ENCODE data around the gene LHFPL5. TPM values are rescaled to one million over a fixed set of nuclear protein-coding genes. Genes with fewer than 3 reads are reported as not detected.
A peak's percentile ranks its signal among the peaks of the same experiment; 100 is the strongest.

Gene LHFPL5
- total and polyA plus RNA-seq, 2 of the 8 experiments (the other 6 are each of a cell fraction or from before 2014, with no cell fraction given) = 0.03 TPM; not detected in 1

GRCh38 chr6:35801148-35801547, 4.0 kb upstream of the LHFPL5 start:
- Histone ChIP-seq H3K27ac (ENCODE audit: low read depth, low read length) (no peak overlapping the region), H3K23ac (ENCODE audit: insufficient read length) (no peak overlapping the region), H2AFZ (ENCODE audit: low read length) (no peak overlapping the region), H3K79me2 (ENCODE audit: control insufficient read depth in 1 of 2, insufficient read depth in 2 of 2, low read length in 2 of 2) (no peaks in the 10 kb centered on the region), H3K56ac (replicated peaks; ENCODE audit: insufficient read length, low read depth, low read length) (no peak overlapping the region), H3K4ac (replicated peaks; ENCODE audit: insufficient read length, low read depth, low read length) (no peak overlapping the region), H3K4me1 (replicated peaks in 1 of 4; ENCODE audit: control insufficient read depth in 3 of 4, insufficient read depth in 4 of 4, low read length in 3 of 4) (peaks cover 0 to 12% (median 7%) of the 10 kb centered on the region in 4 experiments; a peak in 5 of 7 replicates), H3K36me3 (ENCODE audit: control insufficient read depth in 2 of 4, insufficient read depth in 4 of 4, low read length in 3 of 4) (no peaks in the 10 kb centered on the region), H3K18ac (ENCODE audit: extremely low read depth, low read length) (no peak overlapping the region), H4K20me1 (replicated peaks in 1 of 2; ENCODE audit: control insufficient read depth in 1 of 2, insufficient read depth in 2 of 2, low read length in 2 of 2) (no peaks in the 10 kb centered on the region), H2BK12ac (ENCODE audit: low read depth, low read length) (no peak overlapping the region), H2BK5ac (ENCODE audit: low read depth, low read length) (no peak overlapping the region), H3K4me2 (ENCODE audit: insufficient read depth in 1 of 2, low read depth in 2 of 2, low read length in 2 of 2) (no peak overlapping the region), H3K9me3 (ENCODE audit: insufficient read depth in 2 of 2, low read depth in 1 of 2, low read length in 1 of 2) (no peaks in the 10 kb centered on the region), H2BK15ac (ENCODE audit: low read length) (no peak overlapping the region), H4K8ac (ENCODE audit: extremely low read depth, insufficient read depth, low read length) (no peak overlapping the region), H3K79me1 (ENCODE audit: low read depth, low read length) (no peaks in the 10 kb centered on the region), H2AK5ac (ENCODE audit: low read depth, low read length) (no peak overlapping the region), H3K9ac (replicated peaks in 1 of 4; ENCODE audit: extremely low read depth in 1 of 4, low read depth in 3 of 4, low read length in 3 of 4) (no peak overlapping the region), H2BK20ac (ENCODE audit: low read length) (no peak overlapping the region), H3K4me3 (ENCODE audit: extremely low read depth in 1 of 4, insufficient read depth in 2 of 4, low read depth in 3 of 4, low read length in 4 of 4) (no peak overlapping the region), H2BK120ac (replicated peaks; ENCODE audit: low read depth, low read length) (no peak overlapping the region), H3K27me3 (replicated peaks in 1 of 4; ENCODE audit: control insufficient read depth in 3 of 4, extremely low read depth in 1 of 4, insufficient read depth in 3 of 4, low read length in 3 of 4) (no peaks in the 10 kb centered on the region; a peak in 1 of 7 replicates), H3K23me2 (ENCODE audit: low read depth, low read length) (peaks cover 2% of the 10 kb centered on the region; the same call in 1 of the 2 replicates), H4K5ac (ENCODE audit: insufficient read length, low read depth, low read length) (no peak overlapping the region), H3K14ac (ENCODE audit: insufficient read length) (no peak overlapping the region), H4K91ac (replicated peaks; ENCODE audit: insufficient read length, low read length) (no peak overlapping the region)
- peak; percentile 75 for TF ChIP-seq CEBPB (IDR thresholded peaks at IDR 0.05; ENCODE audit: low read depth, low read length)
- TF ChIP-seq RXRA (IDR thresholded peaks at IDR 0.05; ENCODE audit: insufficient read depth, low read depth, low read length) = no peak
- TF ChIP-seq KDM5A (IDR thresholded peaks at IDR 0.05; ENCODE audit: low read length) = no peak
- no peak for TF ChIP-seq MAFK (IDR thresholded peaks at IDR 0.05; ENCODE audit: low read depth, low read length)
- no peak for TF ChIP-seq HDAC2 (IDR thresholded peaks at IDR 0.05; ENCODE audit: borderline replicate concordance in 1 of 2, low read depth in 2 of 2, low read length in 2 of 2)
- TF ChIP-seq CBX8 (IDR thresholded peaks at IDR 0.05; ENCODE audit: borderline replicate concordance, low read depth, low read length) = no peak
- no peak for FAIRE-seq
- no peak for DNase-seq (ENCODE audit: low read depth in 1 of 2, low spot score in 2 of 2)
- 81% methylated on average over 3 of the region's 3 CpGs; no CpG with 5 or more reads in 1 of the 2 experiments for WGBS, 2 experiments (ENCODE audit: extremely low coverage in 1 of 2, insufficient coverage in 1 of 2, insufficient read length in 1 of 2, insufficient replicate concordance in 2 of 2, low coverage in 1 of 2, low lambda C conversion rate in 2 of 2, missing lambda C conversion rate in 1 of 2)
- POLR2A ChIA-PET (ENCODE audit: partially characterized antibody) = no interaction called here
- CTCF ChIA-PET (ENCODE audit: partially characterized antibody) = interaction anchor here (0.8 to 1.2 kb wide), 2 partner anchors 9 to 10 kb away, joined by 3 read pairs; no protein-coding TSS in a partner anchor

Data from H1 (cell line).